Ectodermal cell (in vitro differentiated cells): ENCODE data around the gene TENM3.

Experiments used
- H3K27ac ChIP-seq: 2 replicates; pipeline ENCODE4 v1.7.0; 2013; ENCODE audit warnings: mild to moderate bottlenecking, low read depth, low read length; ENCODE audit not compliant: insufficient read depth, poor library complexity, severe bottlenecking
- H3K27me3 ChIP-seq: 2 replicates; pipeline ENCODE4 v1.7.0; 2013; ENCODE audit warnings: mild to moderate bottlenecking, low read length; ENCODE audit not compliant: insufficient read depth, control insufficient read depth, poor library complexity, severe bottlenecking
- H3K36me3 ChIP-seq: one replicate; pipeline ENCODE4 v1.7.0; 2013; ENCODE audit warnings: low read length; ENCODE audit not compliant: control insufficient read depth, insufficient read depth
- H3K4me1 ChIP-seq: one replicate; pipeline ENCODE4 v1.7.0; 2013; ENCODE audit warnings: low read length; ENCODE audit not compliant: control insufficient read depth, insufficient read depth
- H3K4me3 ChIP-seq: 2 replicates; pipeline ENCODE4 v1.7.0; 2013; ENCODE audit warnings: low read depth, low read length, control low read depth; ENCODE audit not compliant: insufficient read depth
- H3K9me3 ChIP-seq: 2 replicates; pipeline ENCODE4 v1.7.0; 2013; ENCODE audit warnings: mild to moderate bottlenecking, low read length, moderate library complexity; ENCODE audit not compliant: control insufficient read depth
- WGBS, 2 experiments: methylation state at CpG; one replicate each; pipeline ENCODE4 v1.1.7; 2013; ENCODE audit warnings: missing lambda C conversion rate in 2 of 2; 5-methylcytosine and 5-hydroxymethylcytosine counted together

Gene TENM3

GRCh38 chr4:182741054-182741453 lies 497.9 kb downstream of the TENM3 start:
- Histone ChIP-seq H3K4me1 (no peaks in the 10 kb centered on the region), H3K36me3 (peaks cover 24% of the 10 kb centered on the region), H3K27me3 (no peaks in the 10 kb centered on the region), H3K4me3 (no peak overlapping the region), H3K9me3 (no peaks in the 10 kb centered on the region), H3K27ac (no peak overlapping the region)
- 94 to 98% methylated on average over 6 of the region's 6 CpGs for WGBS, 2 experiments

- Histone ChIP-seq H3K9me3 (no peaks in the 10 kb centered on the region), H3K27ac (no peak overlapping the region), H3K4me3 (no peak overlapping the region), H3K36me3 (peaks cover 28% of the 10 kb centered on the region), H3K27me3 (no peaks in the 10 kb centered on the region), H3K4me1 (no peaks in the 10 kb centered on the region)
- WGBS, 2 experiments: 86 to 93% methylated on average over 3 to 5 of the region's 5 CpGs
Measured at GRCh38 chr4:182741914-182742313, 498.7 kb downstream of the TENM3 start.

GRCh38 chr4:182743815-182744214 lies 500.6 kb downstream of the TENM3 start:
- Histone ChIP-seq H3K27ac (no peak overlapping the region), H3K36me3 (peaks cover 21% of the 10 kb centered on the region), H3K27me3 (no peaks in the 10 kb centered on the region), H3K4me3 (no peak overlapping the region), H3K9me3 (no peaks in the 10 kb centered on the region), H3K4me1 (no peaks in the 10 kb centered on the region)

- WGBS, 2 experiments: 92 to 100% methylated on average over 4 of the region's 4 CpGs
- Histone ChIP-seq H3K36me3 (peaks cover 19% of the 10 kb centered on the region), H3K27ac (no peak overlapping the region)
Measured at GRCh38 chr4:182745237-182745636, 502.0 kb downstream of the TENM3 start.

GRCh38 chr4:182746876-182747275 lies 503.7 kb downstream of the TENM3 start:
- Histone ChIP-seq H3K4me1 (peaks cover 4% of the 10 kb centered on the region), H3K4me3 (no peak overlapping the region), H3K27me3 (no peaks in the 10 kb centered on the region), H3K36me3 (peaks cover 19% of the 10 kb centered on the region), H3K9me3 (no peaks in the 10 kb centered on the region), H3K27ac (no peak overlapping the region)
- WGBS, 2 experiments: 97% methylated on average over 3 of the region's 4 CpGs

More at GRCh38 chr4:182745237-182745636, 502.0 kb downstream of the TENM3 start:
- no peaks in the 10 kb centered on the region for H3K9me3 ChIP-seq
- no peaks in the 10 kb centered on the region for H3K27me3 ChIP-seq
- no peaks in the 10 kb centered on the region for H3K4me1 ChIP-seq
- no peak overlapping the region for H3K4me3 ChIP-seq

GRCh38 chr4:182748283-182748682 lies 505.1 kb downstream of the TENM3 start:
- Histone ChIP-seq H3K27ac (no peak overlapping the region), H3K4me3 (no peak overlapping the region), H3K4me1 (peaks cover 10% of the 10 kb centered on the region), H3K27me3 (no peaks in the 10 kb centered on the region), H3K36me3 (peaks cover 16% of the 10 kb centered on the region), H3K9me3 (no peaks in the 10 kb centered on the region)
- 89 to 91% methylated on average over 8 of the region's 8 CpGs for WGBS, 2 experiments

- Histone ChIP-seq H3K9me3 (no peaks in the 10 kb centered on the region), H3K4me3 (no peak overlapping the region), H3K4me1 (peaks cover 10% of the 10 kb centered on the region), H3K36me3 (peaks cover 17% of the 10 kb centered on the region), H3K27ac (no peak overlapping the region), H3K27me3 (no peaks in the 10 kb centered on the region)
- WGBS, 2 experiments: 84 to 86% methylated on average over 2 of the region's 2 CpGs
Measured at GRCh38 chr4:182748949-182749348, 505.7 kb downstream of the TENM3 start.

- WGBS, 2 experiments: 88 to 95% methylated on average over 1 of the region's 1 CpG
- Histone ChIP-seq H3K4me1 (peaks cover 10% of the 10 kb centered on the region), H3K27ac (no peak overlapping the region), H3K36me3 (peaks cover 21% of the 10 kb centered on the region), H3K4me3 (no peak overlapping the region), H3K9me3 (no peaks in the 10 kb centered on the region), H3K27me3 (no peaks in the 10 kb centered on the region)
Measured at GRCh38 chr4:182749667-182750167, 506.5 kb downstream of the TENM3 start.

GRCh38 chr4:182752158-182752910 lies 509.1 kb downstream of the TENM3 start:
- H3K27ac ChIP-seq: peak overlapping the region; percentile 83
- WGBS, 2 experiments: 19 to 67% methylated on average over 1 to 2 of the region's 2 CpGs

GRCh38 chr4:182754895-182755294 lies 511.7 kb downstream of the TENM3 start:
- Histone ChIP-seq H3K4me3 (no peak overlapping the region), H3K27me3 (no peaks in the 10 kb centered on the region), H3K27ac (no peak overlapping the region), H3K36me3 (peaks cover 25% of the 10 kb centered on the region), H3K9me3 (no peaks in the 10 kb centered on the region), H3K4me1 (peaks cover 18% of the 10 kb centered on the region)
- WGBS, 2 experiments: 94 to 100% methylated on average over 4 of the region's 5 CpGs

More at GRCh38 chr4:182752158-182752910, 509.1 kb downstream of the TENM3 start:
- peaks cover 10% of the 10 kb centered on the region for H3K4me1 ChIP-seq
- peaks cover 25% of the 10 kb centered on the region for H3K36me3 ChIP-seq
- no peaks in the 10 kb centered on the region for H3K27me3 ChIP-seq
- no peaks in the 10 kb centered on the region for H3K9me3 ChIP-seq
- H3K4me3 ChIP-seq: no peak overlapping the region
